ENCODE results near the gene CHPF.

DNA sequence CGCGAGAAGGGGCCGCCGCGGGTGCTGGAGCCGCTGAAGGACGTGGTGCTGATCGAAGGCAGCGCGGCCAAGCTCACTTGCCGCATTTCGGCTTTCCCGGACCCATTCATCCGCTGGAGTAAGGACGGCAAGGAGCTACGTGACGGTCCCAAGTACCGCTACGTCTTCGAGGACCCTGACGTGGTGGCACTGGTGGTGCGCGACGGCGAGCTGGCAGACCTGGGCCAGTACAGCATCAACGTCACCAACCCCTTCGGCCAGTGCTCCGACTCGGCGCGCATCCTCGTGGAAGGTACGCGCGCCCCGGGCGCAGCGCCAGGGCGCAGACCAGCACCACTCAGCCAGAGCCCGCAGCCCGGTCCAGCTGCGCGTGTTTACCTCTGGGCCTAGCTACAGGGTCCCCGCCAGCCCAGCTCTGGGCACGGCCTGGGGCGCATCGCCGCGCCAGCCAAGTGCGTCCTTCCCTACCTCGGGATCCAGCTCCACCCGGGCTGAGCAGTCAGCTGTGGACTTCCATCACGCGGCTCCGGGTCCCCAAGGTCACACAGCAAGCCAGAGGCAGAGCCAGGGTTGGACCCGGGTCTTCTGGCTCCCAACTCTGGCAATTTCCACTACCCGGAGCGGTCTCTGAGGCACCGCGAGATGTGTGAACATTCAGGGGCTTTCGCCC lies 46.6 kb downstream of the CHPF start:
- TF ChIP-seq, protein P1, sequence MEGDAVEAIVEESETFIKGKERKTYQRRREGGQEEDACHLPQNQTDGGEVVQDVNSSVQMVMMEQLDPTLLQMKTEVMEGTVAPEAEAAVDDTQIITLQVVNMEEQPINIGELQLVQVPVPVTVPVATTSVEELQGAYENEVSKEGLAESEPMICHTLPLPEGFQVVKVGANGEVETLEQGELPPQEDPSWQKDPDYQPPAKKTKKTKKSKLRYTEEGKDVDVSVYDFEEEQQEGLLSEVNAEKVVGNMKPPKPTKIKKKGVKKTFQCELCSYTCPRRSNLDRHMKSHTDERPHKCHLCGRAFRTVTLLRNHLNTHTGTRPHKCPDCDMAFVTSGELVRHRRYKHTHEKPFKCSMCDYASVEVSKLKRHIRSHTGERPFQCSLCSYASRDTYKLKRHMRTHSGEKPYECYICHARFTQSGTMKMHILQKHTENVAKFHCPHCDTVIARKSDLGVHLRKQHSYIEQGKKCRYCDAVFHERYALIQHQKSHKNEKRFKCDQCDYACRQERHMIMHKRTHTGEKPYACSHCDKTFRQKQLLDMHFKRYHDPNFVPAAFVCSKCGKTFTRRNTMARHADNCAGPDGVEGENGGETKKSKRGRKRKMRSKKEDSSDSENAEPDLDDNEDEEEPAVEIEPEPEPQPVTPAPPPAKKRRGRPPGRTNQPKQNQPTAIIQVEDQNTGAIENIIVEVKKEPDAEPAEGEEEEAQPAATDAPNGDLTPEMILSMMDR (IDR thresholded peaks at IDR 0.05; ENCODE audit: insufficient read depth, low read length, poor library complexity, severe bottlenecking) = no peak
- no peak for TF ChIP-seq EZH2phosphoT487 (conservative IDR thresholded peaks at IDR 0.05; ENCODE audit: low read length)

Measured in SU-DHL-6 (cell line).